HEK293 (cell line): ENCODE data around the gene CCDC40.
A peak's percentile ranks its signal among the peaks of the same experiment; 100 is the strongest.

Experiments used
- GFI1B ChIP-seq: fragments of 450-650 bp; formaldehyde crosslinking; IDR thresholded peaks from 2 replicates; pipeline ENCODE4 v1.5.1; 2016; ENCODE audit warnings: missing biosample characterization, missing genetic modification characterization
- GLI2 ChIP-seq: fragments of 450-650 bp; formaldehyde crosslinking; IDR thresholded peaks from 2 replicates; pipeline ENCODE4; 2017; ENCODE audit warnings: missing biosample characterization, missing genetic modification characterization, low read depth, borderline replicate concordance
- HOXD13 ChIP-seq: sonication (generic); formaldehyde crosslinking; IDR thresholded peaks from 2 replicates; pipeline ENCODE4 v1.8.0; 2022; ENCODE audit warnings: missing genetic modification reagents, borderline replicate concordance
- KLF10 ChIP-seq: fragments of 450-650 bp; IDR thresholded peaks from 2 replicates; pipeline ENCODE4 v1.5.1; 2018; ENCODE audit warnings: missing biosample characterization, mild to moderate bottlenecking, missing genetic modification characterization
- MEIS1 ChIP-seq: sonication (generic); formaldehyde crosslinking; IDR thresholded peaks from 2 replicates; pipeline ENCODE4 v1.8.1; 2022; ENCODE audit warnings: missing genetic modification reagents, mild to moderate bottlenecking, borderline replicate concordance
- ZBTB48 ChIP-seq: fragments of 450-650 bp; formaldehyde crosslinking; IDR thresholded peaks from 2 replicates; pipeline ENCODE4 v1.5.1; 2016; ENCODE audit warnings: missing biosample characterization, missing genetic modification characterization
- ZFP41 ChIP-seq: fragments of 450-650 bp; formaldehyde crosslinking; IDR thresholded peaks from 2 replicates; pipeline ENCODE4 v1.5.1; 2016; ENCODE audit warnings: missing biosample characterization, missing genetic modification characterization, borderline replicate concordance
- ZNF133 ChIP-seq: fragments of 450-650 bp; formaldehyde crosslinking; IDR thresholded peaks from 2 replicates; pipeline ENCODE4 v1.5.1; 2016; ENCODE audit warnings: missing biosample characterization, missing genetic modification characterization
- ZNF155 ChIP-seq: fragments of 450-650 bp; formaldehyde crosslinking; IDR thresholded peaks from 2 replicates; pipeline ENCODE4 v1.5.1; 2016; ENCODE audit warnings: missing biosample characterization, missing genetic modification characterization
- ZNF174 ChIP-seq: fragments of 450-650 bp; formaldehyde crosslinking; IDR thresholded peaks from 2 replicates; pipeline ENCODE4 v1.5.0; 2017; ENCODE audit warnings: missing biosample characterization, mild to moderate bottlenecking, missing genetic modification characterization
- ZNF202 ChIP-seq: fragments of 450-650 bp; formaldehyde crosslinking; IDR thresholded peaks from 2 replicates; pipeline ENCODE4 v1.5.1; 2016; ENCODE audit warnings: missing biosample characterization, missing genetic modification characterization, borderline replicate concordance
- ZNF211 ChIP-seq: fragments of 450-650 bp; formaldehyde crosslinking; IDR thresholded peaks from 2 replicates; pipeline ENCODE4 v1.5.1; 2016; ENCODE audit warnings: low read depth, missing biosample characterization, missing genetic modification characterization
- ZNF221 ChIP-seq: fragments of 450-650 bp; formaldehyde crosslinking; IDR thresholded peaks from 2 replicates; pipeline ENCODE4 v1.5.1; 2017; ENCODE audit warnings: missing biosample characterization, missing genetic modification characterization, borderline replicate concordance
- ZNF223 ChIP-seq: fragments of 450-650 bp; formaldehyde crosslinking; IDR thresholded peaks from 2 replicates; pipeline ENCODE4 v1.5.1; 2016; ENCODE audit warnings: missing biosample characterization, missing genetic modification characterization
- ZNF239 ChIP-seq: fragments of 450-650 bp; formaldehyde crosslinking; IDR thresholded peaks from 2 replicates; pipeline ENCODE4 v1.5.1; 2016; ENCODE audit warnings: missing biosample characterization, missing genetic modification characterization
- ZNF350 ChIP-seq: fragments of 450-650 bp; formaldehyde crosslinking; IDR thresholded peaks from 2 replicates; pipeline ENCODE4 v1.5.0; 2017; ENCODE audit warnings: missing biosample characterization, mild to moderate bottlenecking, missing genetic modification characterization
- ZNF423 ChIP-seq: fragments of 450-650 bp; formaldehyde crosslinking; IDR thresholded peaks from 2 replicates; pipeline ENCODE4 v1.5.1; 2016; ENCODE audit warnings: missing biosample characterization, missing genetic modification characterization
- ZNF433 ChIP-seq: fragments of 450-650 bp; formaldehyde crosslinking; IDR thresholded peaks from 2 replicates; pipeline ENCODE4 v1.5.1; 2016; ENCODE audit warnings: missing biosample characterization, missing genetic modification characterization, low read depth
- ZNF596 ChIP-seq: fragments of 450-650 bp; IDR thresholded peaks from 2 replicates; pipeline ENCODE4 v1.5.0; 2018; ENCODE audit warnings: missing biosample characterization, mild to moderate bottlenecking, missing genetic modification characterization, moderate library complexity
- ZNF658 ChIP-seq: fragments of 450-650 bp; formaldehyde crosslinking; IDR thresholded peaks from 2 replicates; pipeline ENCODE4; 2016; ENCODE audit warnings: missing biosample characterization, missing genetic modification characterization
- ZNF670 ChIP-seq: fragments of 450-650 bp; formaldehyde crosslinking; IDR thresholded peaks from 2 replicates; pipeline ENCODE4 v1.5.1; 2016; ENCODE audit warnings: missing biosample characterization, missing genetic modification characterization, low read depth
- ZNF768 ChIP-seq: fragments of 450-650 bp; formaldehyde crosslinking; IDR thresholded peaks from 2 replicates; pipeline ENCODE4 v1.5.1; 2018; ENCODE audit warnings: missing biosample characterization, mild to moderate bottlenecking, missing genetic modification characterization
- ZSCAN16 ChIP-seq: fragments of 450-650 bp; formaldehyde crosslinking; IDR thresholded peaks from 2 replicates; pipeline ENCODE4 v1.5.1; 2016; ENCODE audit warnings: missing biosample characterization, missing genetic modification characterization
- ZSCAN23 ChIP-seq: fragments of 450-650 bp; formaldehyde crosslinking; IDR thresholded peaks from 2 replicates; pipeline ENCODE4 v1.5.1; 2016; ENCODE audit warnings: missing biosample characterization, missing genetic modification characterization
- TF ChIP-seq, protein P1 (sequence below): fragments of 450-650 bp; formaldehyde crosslinking; IDR thresholded peaks from 2 replicates; pipeline ENCODE4 v1.5.1; 2016; ENCODE audit warnings: missing biosample characterization, missing genetic modification characterization
- TF ChIP-seq, protein P2 (sequence below): fragments of 450-650 bp; formaldehyde crosslinking; IDR thresholded peaks from 2 replicates; pipeline ENCODE4 v1.5.1; 2016; ENCODE audit warnings: missing biosample characterization, missing genetic modification characterization
- TF ChIP-seq, protein P3 (sequence below): fragments of 450-650 bp; formaldehyde crosslinking; IDR thresholded peaks from 2 replicates; pipeline ENCODE4 v1.5.1; 2016; ENCODE audit warnings: missing biosample characterization, missing genetic modification characterization, borderline replicate concordance
- TF ChIP-seq, protein P4 (sequence below): fragments of 450-650 bp; formaldehyde crosslinking; IDR thresholded peaks from 2 replicates; pipeline ENCODE4 v1.5.1; 2016; ENCODE audit warnings: missing biosample characterization, missing genetic modification characterization
- TF ChIP-seq, protein P5 (sequence below): fragments of 450-650 bp; formaldehyde crosslinking; IDR thresholded peaks from 2 replicates; pipeline ENCODE4 v1.5.0; 2017; ENCODE audit warnings: missing biosample characterization, missing genetic modification characterization, borderline replicate concordance
- TF ChIP-seq, protein P6 (sequence below): fragments of 450-650 bp; formaldehyde crosslinking; IDR thresholded peaks from 2 replicates; pipeline ENCODE4 v1.5.1; 2016; ENCODE audit warnings: missing biosample characterization, missing genetic modification characterization

CCDC40 gene

DNA sequence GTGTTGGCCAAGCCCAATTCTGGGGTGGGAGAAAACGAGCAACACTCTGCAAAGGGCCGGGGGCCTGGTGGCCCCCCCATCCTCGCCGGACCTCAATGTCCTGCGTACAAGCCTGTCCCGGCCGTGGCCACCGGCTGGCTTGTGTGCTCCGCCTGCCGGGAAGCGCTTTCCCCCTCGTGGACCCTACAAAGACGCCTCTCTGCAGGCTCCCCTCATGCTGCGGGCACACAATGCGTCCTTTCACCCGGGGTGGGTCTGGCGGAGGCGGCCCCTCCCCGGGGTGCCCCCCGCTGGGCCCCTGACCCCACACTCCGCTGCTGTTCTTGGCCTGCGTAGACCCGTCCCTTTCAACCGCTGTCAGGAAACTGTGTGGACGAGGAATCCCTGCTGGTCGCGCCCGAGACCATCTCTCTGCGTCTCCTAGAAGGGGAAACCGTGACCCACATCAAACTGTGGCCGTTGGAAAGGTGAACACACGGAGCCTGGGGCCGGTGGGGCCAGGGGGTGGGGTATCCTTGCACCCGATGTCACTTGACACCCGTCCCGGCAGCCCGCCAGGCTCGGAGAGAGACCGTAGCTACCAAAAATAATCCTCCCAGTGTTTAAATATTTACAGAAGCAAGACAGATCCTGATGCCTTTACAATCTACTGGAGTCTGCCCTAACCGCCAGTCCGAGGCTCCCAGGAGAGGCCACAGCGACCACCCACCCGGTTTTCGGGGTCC is 44.4 kb upstream of the CCDC40 start (continued):
- TF ChIP-seq ZNF174 (tag by site-specific recombination) (no peak), ZSCAN16 (tag by site-specific recombination) (0 out of 2 replicates have a peak, but pooled peaks have one; percentile 24), ZFP41 (no peak), ZNF433 (no peak), ZNF155 (tag by site-specific recombination) (no peak), ZNF658 (tag by site-specific recombination) (no peak), ZNF221 (tag by site-specific recombination) (no peak), ZNF223 (no peak), KLF10 (tag by site-specific recombination) (no peak; the same call in 1 of the 2 replicates), GFI1B (no peak), ZNF133 (tag by site-specific recombination) (no peak), HOXD13 (CRISPR knock-in tag) (no peak), ZNF211 (tag by site-specific recombination) (no peak), ZNF423 (tag by site-specific recombination) (no peak; the same call in 1 of the 2 replicates), ZNF202 (tag by site-specific recombination) (no peak), ZNF596 (no peak), ZNF670 (tag by site-specific recombination) (no peak), ZNF768 (tag by site-specific recombination) (no peak), GLI2 (tag by site-specific recombination) (no peak), MEIS1 (no peak), ZSCAN23 (no peak), ZNF350 (tag by site-specific recombination) (no peak), ZNF239 (tag by site-specific recombination) (no peak), ZBTB48 (peak; percentile 65; the same call in 1 of the 2 replicates)
- TF ChIP-seq, protein P1, sequence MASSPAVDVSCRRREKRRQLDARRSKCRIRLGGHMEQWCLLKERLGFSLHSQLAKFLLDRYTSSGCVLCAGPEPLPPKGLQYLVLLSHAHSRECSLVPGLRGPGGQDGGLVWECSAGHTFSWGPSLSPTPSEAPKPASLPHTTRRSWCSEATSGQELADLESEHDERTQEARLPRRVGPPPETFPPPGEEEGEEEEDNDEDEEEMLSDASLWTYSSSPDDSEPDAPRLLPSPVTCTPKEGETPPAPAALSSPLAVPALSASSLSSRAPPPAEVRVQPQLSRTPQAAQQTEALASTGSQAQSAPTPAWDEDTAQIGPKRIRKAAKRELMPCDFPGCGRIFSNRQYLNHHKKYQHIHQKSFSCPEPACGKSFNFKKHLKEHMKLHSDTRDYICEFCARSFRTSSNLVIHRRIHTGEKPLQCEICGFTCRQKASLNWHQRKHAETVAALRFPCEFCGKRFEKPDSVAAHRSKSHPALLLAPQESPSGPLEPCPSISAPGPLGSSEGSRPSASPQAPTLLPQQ, result peak; percentile 95
- TF ChIP-seq, protein P2, sequence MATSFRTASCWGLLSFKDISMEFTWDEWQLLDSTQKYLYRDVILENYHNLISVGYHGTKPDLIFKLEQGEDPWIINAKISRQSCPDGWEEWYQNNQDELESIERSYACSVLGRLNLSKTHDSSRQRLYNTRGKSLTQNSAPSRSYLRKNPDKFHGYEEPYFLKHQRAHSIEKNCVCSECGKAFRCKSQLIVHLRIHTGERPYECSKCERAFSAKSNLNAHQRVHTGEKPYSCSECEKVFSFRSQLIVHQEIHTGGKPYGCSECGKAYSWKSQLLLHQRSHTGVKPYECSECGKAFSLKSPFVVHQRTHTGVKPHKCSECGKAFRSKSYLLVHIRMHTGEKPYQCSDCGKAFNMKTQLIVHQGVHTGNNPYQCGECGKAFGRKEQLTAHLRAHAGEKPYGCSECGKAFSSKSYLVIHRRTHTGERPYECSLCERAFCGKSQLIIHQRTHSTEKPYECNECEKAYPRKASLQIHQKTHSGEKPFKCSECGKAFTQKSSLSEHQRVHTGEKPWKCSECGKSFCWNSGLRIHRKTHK, result no peak
- TF ChIP-seq, protein P3, sequence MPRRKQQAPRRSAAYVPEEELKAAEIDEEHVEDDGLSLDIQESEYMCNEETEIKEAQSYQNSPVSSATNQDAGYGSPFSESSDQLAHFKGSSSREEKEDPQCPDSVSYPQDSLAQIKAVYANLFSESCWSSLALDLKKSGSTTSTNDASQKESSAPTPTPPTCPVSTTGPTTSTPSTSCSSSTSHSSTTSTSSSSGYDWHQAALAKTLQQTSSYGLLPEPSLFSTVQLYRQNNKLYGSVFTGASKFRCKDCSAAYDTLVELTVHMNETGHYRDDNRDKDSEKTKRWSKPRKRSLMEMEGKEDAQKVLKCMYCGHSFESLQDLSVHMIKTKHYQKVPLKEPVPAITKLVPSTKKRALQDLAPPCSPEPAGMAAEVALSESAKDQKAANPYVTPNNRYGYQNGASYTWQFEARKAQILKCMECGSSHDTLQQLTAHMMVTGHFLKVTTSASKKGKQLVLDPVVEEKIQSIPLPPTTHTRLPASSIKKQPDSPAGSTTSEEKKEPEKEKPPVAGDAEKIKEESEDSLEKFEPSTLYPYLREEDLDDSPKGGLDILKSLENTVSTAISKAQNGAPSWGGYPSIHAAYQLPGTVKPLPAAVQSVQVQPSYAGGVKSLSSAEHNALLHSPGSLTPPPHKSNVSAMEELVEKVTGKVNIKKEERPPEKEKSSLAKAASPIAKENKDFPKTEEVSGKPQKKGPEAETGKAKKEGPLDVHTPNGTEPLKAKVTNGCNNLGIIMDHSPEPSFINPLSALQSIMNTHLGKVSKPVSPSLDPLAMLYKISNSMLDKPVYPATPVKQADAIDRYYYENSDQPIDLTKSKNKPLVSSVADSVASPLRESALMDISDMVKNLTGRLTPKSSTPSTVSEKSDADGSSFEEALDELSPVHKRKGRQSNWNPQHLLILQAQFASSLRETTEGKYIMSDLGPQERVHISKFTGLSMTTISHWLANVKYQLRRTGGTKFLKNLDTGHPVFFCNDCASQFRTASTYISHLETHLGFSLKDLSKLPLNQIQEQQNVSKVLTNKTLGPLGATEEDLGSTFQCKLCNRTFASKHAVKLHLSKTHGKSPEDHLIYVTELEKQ (tag by site-specific recombination), result 0 out of 2 replicates have a peak, but pooled peaks have one; percentile 3
- TF ChIP-seq, protein P4, sequence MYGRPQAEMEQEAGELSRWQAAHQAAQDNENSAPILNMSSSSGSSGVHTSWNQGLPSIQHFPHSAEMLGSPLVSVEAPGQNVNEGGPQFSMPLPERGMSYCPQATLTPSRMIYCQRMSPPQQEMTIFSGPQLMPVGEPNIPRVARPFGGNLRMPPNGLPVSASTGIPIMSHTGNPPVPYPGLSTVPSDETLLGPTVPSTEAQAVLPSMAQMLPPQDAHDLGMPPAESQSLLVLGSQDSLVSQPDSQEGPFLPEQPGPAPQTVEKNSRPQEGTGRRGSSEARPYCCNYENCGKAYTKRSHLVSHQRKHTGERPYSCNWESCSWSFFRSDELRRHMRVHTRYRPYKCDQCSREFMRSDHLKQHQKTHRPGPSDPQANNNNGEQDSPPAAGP (tag by site-specific recombination), result peak; percentile 58; the same call in 1 of the 2 replicates
- TF ChIP-seq, protein P5, sequence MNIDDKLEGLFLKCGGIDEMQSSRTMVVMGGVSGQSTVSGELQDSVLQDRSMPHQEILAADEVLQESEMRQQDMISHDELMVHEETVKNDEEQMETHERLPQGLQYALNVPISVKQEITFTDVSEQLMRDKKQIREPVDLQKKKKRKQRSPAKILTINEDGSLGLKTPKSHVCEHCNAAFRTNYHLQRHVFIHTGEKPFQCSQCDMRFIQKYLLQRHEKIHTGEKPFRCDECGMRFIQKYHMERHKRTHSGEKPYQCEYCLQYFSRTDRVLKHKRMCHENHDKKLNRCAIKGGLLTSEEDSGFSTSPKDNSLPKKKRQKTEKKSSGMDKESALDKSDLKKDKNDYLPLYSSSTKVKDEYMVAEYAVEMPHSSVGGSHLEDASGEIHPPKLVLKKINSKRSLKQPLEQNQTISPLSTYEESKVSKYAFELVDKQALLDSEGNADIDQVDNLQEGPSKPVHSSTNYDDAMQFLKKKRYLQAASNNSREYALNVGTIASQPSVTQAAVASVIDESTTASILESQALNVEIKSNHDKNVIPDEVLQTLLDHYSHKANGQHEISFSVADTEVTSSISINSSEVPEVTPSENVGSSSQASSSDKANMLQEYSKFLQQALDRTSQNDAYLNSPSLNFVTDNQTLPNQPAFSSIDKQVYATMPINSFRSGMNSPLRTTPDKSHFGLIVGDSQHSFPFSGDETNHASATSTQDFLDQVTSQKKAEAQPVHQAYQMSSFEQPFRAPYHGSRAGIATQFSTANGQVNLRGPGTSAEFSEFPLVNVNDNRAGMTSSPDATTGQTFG (tag by site-specific recombination), result no peak
- TF ChIP-seq, protein P6, sequence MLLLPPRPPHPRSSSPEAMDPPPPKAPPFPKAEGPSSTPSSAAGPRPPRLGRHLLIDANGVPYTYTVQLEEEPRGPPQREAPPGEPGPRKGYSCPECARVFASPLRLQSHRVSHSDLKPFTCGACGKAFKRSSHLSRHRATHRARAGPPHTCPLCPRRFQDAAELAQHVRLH, result peak; percentile 10; the same call in 1 of the 2 replicates
